Neural cell (in vitro differentiated cells): ENCODE measurements around the gene TIE1.

Experiments
- EP300 ChIP-seq: fragments of 450-650 bp; conservative IDR thresholded peaks from 2 replicates; pipeline ENCODE4 v1.6.1; 2014; ENCODE audit warnings: antibody characterized with exemption, mild to moderate bottlenecking, moderate library complexity; ENCODE audit not compliant: poor library complexity, severe bottlenecking
- MXI1 ChIP-seq: fragments of 450-650 bp; conservative IDR thresholded peaks from 2 replicates; pipeline ENCODE4 v1.6.1; 2014; ENCODE audit warnings: antibody characterized with exemption, mild to moderate bottlenecking; ENCODE audit not compliant: poor library complexity, severe bottlenecking
- POLR2AphosphoS5 ChIP-seq: IDR thresholded peaks from 2 replicates; pipeline ENCODE4 v1.6.1; 2012
- RAD21 ChIP-seq: fragments of 450-650 bp; conservative IDR thresholded peaks from 2 replicates; pipeline ENCODE4 v1.6.1; 2014; ENCODE audit warnings: antibody characterized with exemption, mild to moderate bottlenecking, moderate library complexity
- TF ChIP-seq, protein P1 (sequence below): fragments of 450-650 bp; IDR thresholded peaks from 2 replicates; pipeline ENCODE4 v1.5.1; 2014; ENCODE audit warnings: antibody characterized with exemption, mild to moderate bottlenecking, moderate library complexity; ENCODE audit not compliant: poor library complexity, severe bottlenecking
- TF ChIP-seq, protein P2 (sequence below): IDR thresholded peaks from 2 replicates; pipeline ENCODE4 v1.6.1; 2012; ENCODE audit warnings: borderline replicate concordance

DNA sequence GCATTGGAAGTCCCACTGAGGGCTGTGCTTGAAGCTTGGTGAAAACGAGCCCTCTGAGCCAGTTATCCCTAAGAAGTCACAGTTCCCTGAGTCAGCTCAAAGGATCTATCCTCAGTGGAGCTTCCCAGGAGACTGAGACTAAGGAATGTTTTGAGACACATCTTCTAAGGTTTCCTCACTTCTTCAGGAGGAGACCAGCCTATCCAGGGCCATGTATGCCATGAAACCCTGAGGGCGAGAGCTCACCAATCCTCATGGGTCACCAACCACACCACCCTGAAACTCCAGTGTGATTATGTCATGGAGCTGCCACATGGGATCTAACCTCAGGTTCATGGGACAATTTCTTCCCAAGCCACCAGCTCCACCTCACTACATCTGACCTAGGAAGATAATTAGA is 7.6 kb upstream of the TIE1 start:
- TF ChIP-seq EP300, result no peak
- TF ChIP-seq, protein P1, sequence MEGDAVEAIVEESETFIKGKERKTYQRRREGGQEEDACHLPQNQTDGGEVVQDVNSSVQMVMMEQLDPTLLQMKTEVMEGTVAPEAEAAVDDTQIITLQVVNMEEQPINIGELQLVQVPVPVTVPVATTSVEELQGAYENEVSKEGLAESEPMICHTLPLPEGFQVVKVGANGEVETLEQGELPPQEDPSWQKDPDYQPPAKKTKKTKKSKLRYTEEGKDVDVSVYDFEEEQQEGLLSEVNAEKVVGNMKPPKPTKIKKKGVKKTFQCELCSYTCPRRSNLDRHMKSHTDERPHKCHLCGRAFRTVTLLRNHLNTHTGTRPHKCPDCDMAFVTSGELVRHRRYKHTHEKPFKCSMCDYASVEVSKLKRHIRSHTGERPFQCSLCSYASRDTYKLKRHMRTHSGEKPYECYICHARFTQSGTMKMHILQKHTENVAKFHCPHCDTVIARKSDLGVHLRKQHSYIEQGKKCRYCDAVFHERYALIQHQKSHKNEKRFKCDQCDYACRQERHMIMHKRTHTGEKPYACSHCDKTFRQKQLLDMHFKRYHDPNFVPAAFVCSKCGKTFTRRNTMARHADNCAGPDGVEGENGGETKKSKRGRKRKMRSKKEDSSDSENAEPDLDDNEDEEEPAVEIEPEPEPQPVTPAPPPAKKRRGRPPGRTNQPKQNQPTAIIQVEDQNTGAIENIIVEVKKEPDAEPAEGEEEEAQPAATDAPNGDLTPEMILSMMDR, result no peak
- TF ChIP-seq, protein P2, sequence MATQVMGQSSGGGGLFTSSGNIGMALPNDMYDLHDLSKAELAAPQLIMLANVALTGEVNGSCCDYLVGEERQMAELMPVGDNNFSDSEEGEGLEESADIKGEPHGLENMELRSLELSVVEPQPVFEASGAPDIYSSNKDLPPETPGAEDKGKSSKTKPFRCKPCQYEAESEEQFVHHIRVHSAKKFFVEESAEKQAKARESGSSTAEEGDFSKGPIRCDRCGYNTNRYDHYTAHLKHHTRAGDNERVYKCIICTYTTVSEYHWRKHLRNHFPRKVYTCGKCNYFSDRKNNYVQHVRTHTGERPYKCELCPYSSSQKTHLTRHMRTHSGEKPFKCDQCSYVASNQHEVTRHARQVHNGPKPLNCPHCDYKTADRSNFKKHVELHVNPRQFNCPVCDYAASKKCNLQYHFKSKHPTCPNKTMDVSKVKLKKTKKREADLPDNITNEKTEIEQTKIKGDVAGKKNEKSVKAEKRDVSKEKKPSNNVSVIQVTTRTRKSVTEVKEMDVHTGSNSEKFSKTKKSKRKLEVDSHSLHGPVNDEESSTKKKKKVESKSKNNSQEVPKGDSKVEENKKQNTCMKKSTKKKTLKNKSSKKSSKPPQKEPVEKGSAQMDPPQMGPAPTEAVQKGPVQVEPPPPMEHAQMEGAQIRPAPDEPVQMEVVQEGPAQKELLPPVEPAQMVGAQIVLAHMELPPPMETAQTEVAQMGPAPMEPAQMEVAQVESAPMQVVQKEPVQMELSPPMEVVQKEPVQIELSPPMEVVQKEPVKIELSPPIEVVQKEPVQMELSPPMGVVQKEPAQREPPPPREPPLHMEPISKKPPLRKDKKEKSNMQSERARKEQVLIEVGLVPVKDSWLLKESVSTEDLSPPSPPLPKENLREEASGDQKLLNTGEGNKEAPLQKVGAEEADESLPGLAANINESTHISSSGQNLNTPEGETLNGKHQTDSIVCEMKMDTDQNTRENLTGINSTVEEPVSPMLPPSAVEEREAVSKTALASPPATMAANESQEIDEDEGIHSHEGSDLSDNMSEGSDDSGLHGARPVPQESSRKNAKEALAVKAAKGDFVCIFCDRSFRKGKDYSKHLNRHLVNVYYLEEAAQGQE, result no peak
- no peak for TF ChIP-seq RAD21
- no peak for TF ChIP-seq POLR2AphosphoS5
- no peak for TF ChIP-seq MXI1
